ENCODE data around the gene CDH13. TPM values are rescaled to one million over a fixed set of nuclear protein-coding genes. Genes with fewer than 3 reads are reported as not detected.

CDH13 gene
- polyA plus RNA-seq, 1 donor from 2014 or later, result 3.2 TPM

DNA sequence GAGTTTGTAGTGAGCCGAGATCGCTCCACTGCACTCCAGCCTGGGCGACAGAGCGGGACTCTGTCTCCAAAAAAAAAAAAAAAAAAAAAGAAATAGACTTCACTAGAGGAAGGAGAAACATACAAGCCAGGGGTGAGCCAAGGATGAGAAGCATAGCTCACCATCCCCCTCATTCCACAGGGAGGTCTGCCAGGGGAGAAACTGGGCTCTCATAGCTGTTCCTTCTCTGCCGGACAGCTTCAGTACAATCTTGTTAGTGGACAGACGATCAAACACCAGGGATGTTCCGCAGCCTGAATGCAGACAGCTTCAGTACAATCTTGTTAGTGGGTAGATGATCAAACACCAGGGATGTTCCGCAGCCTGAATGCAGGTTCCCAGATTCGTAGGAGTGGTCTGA lies 509.6 kb downstream of the CDH13 start:
- H3K4me3 ChIP-seq (ENCODE audit: low read length), result no peak overlapping the region
- no peaks in the 10 kb centered on the region for H3K36me3 ChIP-seq (ENCODE audit: insufficient read depth, low read length)
- H3K9me3 ChIP-seq (ENCODE audit: low read length), result no peaks in the 10 kb centered on the region
- no peaks in the 10 kb centered on the region for H3K79me2 ChIP-seq (replicated peaks; ENCODE audit: insufficient read depth, low read length)
- H4K20me1 ChIP-seq (ENCODE audit: insufficient read depth), result no peaks in the 10 kb centered on the region
- no peaks in the 10 kb centered on the region for H3F3A ChIP-seq (ENCODE audit: insufficient read depth, low read length, poor library complexity, severe bottlenecking)
- no peak overlapping the region for H2AFZ ChIP-seq (ENCODE audit: low read depth, low read length)
- no peak for TF ChIP-seq TAF1 (IDR thresholded peaks at IDR 0.05; ENCODE audit: low read depth)
- no peak for TF ChIP-seq CTCF (IDR thresholded peaks at IDR 0.05; ENCODE audit: poor library complexity, severe bottlenecking)
- TF ChIP-seq MXI1 (conservative IDR thresholded peaks at IDR 0.05; ENCODE audit: poor library complexity, severe bottlenecking), result no peak
- TF ChIP-seq EP300 (conservative IDR thresholded peaks at IDR 0.05; ENCODE audit: poor library complexity, severe bottlenecking), result no peak
- no peak for TF ChIP-seq SMC3 (conservative IDR thresholded peaks at IDR 0.05; ENCODE audit: poor library complexity)
- no peak for TF ChIP-seq POLR2AphosphoS5 (IDR thresholded peaks at IDR 0.05)
- no peak for TF ChIP-seq EZH2 (IDR thresholded peaks at IDR 0.05; ENCODE audit: borderline replicate concordance, insufficient read depth, low read length, poor library complexity, severe bottlenecking)
- TF ChIP-seq, protein P1, sequence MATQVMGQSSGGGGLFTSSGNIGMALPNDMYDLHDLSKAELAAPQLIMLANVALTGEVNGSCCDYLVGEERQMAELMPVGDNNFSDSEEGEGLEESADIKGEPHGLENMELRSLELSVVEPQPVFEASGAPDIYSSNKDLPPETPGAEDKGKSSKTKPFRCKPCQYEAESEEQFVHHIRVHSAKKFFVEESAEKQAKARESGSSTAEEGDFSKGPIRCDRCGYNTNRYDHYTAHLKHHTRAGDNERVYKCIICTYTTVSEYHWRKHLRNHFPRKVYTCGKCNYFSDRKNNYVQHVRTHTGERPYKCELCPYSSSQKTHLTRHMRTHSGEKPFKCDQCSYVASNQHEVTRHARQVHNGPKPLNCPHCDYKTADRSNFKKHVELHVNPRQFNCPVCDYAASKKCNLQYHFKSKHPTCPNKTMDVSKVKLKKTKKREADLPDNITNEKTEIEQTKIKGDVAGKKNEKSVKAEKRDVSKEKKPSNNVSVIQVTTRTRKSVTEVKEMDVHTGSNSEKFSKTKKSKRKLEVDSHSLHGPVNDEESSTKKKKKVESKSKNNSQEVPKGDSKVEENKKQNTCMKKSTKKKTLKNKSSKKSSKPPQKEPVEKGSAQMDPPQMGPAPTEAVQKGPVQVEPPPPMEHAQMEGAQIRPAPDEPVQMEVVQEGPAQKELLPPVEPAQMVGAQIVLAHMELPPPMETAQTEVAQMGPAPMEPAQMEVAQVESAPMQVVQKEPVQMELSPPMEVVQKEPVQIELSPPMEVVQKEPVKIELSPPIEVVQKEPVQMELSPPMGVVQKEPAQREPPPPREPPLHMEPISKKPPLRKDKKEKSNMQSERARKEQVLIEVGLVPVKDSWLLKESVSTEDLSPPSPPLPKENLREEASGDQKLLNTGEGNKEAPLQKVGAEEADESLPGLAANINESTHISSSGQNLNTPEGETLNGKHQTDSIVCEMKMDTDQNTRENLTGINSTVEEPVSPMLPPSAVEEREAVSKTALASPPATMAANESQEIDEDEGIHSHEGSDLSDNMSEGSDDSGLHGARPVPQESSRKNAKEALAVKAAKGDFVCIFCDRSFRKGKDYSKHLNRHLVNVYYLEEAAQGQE (IDR thresholded peaks at IDR 0.05; ENCODE audit: borderline replicate concordance), result no peak
- no peak for TF ChIP-seq RAD21 (conservative IDR thresholded peaks at IDR 0.05)
- H3K4me2 ChIP-seq (ENCODE audit: low read length), result no peak overlapping the region
- no peak overlapping the region for H3K9ac ChIP-seq (ENCODE audit: low read length)
- H3K9me2 ChIP-seq (ENCODE audit: insufficient read depth, low read length), result no peaks in the 10 kb centered on the region
- H3K27me3 ChIP-seq (ENCODE audit: insufficient read depth, low read depth, low read length), result no peaks in the 10 kb centered on the region
- H3K27ac ChIP-seq (ENCODE audit: low read length), result no peak overlapping the region

DNA sequence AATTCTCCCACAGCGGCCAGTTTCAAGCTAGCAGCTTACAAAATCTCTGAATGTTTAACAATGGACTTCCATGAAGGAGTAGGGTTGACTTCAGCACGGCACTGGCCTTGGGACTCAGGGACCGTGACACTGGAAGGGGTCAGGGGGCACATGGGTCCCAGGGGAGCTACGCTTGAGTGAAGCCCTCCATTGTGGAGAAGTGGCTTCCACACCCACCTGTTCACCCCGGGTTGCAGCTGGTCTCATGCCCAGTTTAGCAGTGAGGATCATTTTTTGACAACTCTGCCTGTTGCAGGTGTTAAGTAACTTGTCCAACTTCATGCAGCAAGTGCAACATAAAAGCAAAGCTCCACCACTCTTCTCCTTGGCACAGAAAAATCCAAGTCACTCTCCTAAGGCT lies 510.2 kb downstream of the CDH13 start:
- Histone ChIP-seq H4K20me1 (ENCODE audit: insufficient read depth) (no peaks in the 10 kb centered on the region), H3K4me3 (ENCODE audit: low read length) (no peak overlapping the region), H3F3A (ENCODE audit: insufficient read depth, low read length, poor library complexity, severe bottlenecking) (no peaks in the 10 kb centered on the region), H3K4me2 (ENCODE audit: low read length) (no peak overlapping the region), H3K9me3 (ENCODE audit: low read length) (no peaks in the 10 kb centered on the region), H3K79me2 (replicated peaks; ENCODE audit: insufficient read depth, low read length) (no peaks in the 10 kb centered on the region), H3K9ac (ENCODE audit: low read length) (no peak overlapping the region), H3K36me3 (ENCODE audit: insufficient read depth, low read length) (no peaks in the 10 kb centered on the region), H3K27me3 (ENCODE audit: insufficient read depth, low read depth, low read length) (no peaks in the 10 kb centered on the region), H3K27ac (ENCODE audit: low read length) (no peak overlapping the region), H2AFZ (ENCODE audit: low read depth, low read length) (no peak overlapping the region), H3K9me2 (ENCODE audit: insufficient read depth, low read length) (no peaks in the 10 kb centered on the region)
- TF ChIP-seq CTCF (IDR thresholded peaks at IDR 0.05; ENCODE audit: poor library complexity, severe bottlenecking) (no peak), POLR2AphosphoS5 (IDR thresholded peaks at IDR 0.05) (no peak), TAF1 (IDR thresholded peaks at IDR 0.05; ENCODE audit: low read depth) (no peak), EZH2 (IDR thresholded peaks at IDR 0.05; ENCODE audit: borderline replicate concordance, insufficient read depth, low read length, poor library complexity, severe bottlenecking) (no peak), RAD21 (conservative IDR thresholded peaks at IDR 0.05) (no peak), MXI1 (conservative IDR thresholded peaks at IDR 0.05; ENCODE audit: poor library complexity, severe bottlenecking) (no peak), EP300 (conservative IDR thresholded peaks at IDR 0.05; ENCODE audit: poor library complexity, severe bottlenecking) (no peak), SMC3 (conservative IDR thresholded peaks at IDR 0.05; ENCODE audit: poor library complexity) (no peak)
- TF ChIP-seq, protein P1 (IDR thresholded peaks at IDR 0.05; ENCODE audit: borderline replicate concordance), result no peak

Measured in neural cell (in vitro differentiated cells).